Psoas muscle (tissue), 8 donors: ENCODE data around the gene LARP1B. TPM values are rescaled to one million over a fixed set of nuclear protein-coding genes. Genes with fewer than 3 reads are reported as not detected.
A peak's percentile ranks its signal among the peaks of the same experiment; 100 is the strongest.

Experiments
- ATAC-seq, 4 donors: fragments of 200-7000 bp; cut with Tn5 transposase; one replicate each; pipeline ENCODE4 v1.9.1; 2020; ENCODE audit warnings: moderate library complexity in 3 of 4, mild to moderate bottlenecking in 2 of 4
- DNase-seq, 2 donors: peaks; one replicate each; pipeline ENCODE4 v3.0.0-alpha.2; 2020
- H3K27ac ChIP-seq: fragments of 200-600 bp; one replicate; pipeline ENCODE4 v1.8.0; 2022
- H3K27me3 ChIP-seq, 3 donors: fragments of 200-600 bp in 1 of 3; one replicate each; pipeline versions ENCODE4 v1.6.1 to v1.8.0; 2013 to 2022; ENCODE audit warnings: low read length in 2 of 3, mild to moderate bottlenecking in 2 of 3, moderate library complexity in 1 of 3; ENCODE audit not compliant: insufficient read depth in 3 of 3
- H3K36me3 ChIP-seq, 2 donors: fragments of 200-600 bp in 1 of 2; one replicate each; pipeline versions ENCODE4 v1.6.1 to v1.8.0; 2013 to 2022; ENCODE audit warnings: low read depth in 1 of 2, mild to moderate bottlenecking in 1 of 2, moderate library complexity in 1 of 2; ENCODE audit not compliant: insufficient read depth in 1 of 2
- H3K4me1 ChIP-seq: fragments of 200-600 bp; one replicate; pipeline ENCODE4 v1.8.0; 2022
- H3K4me3 ChIP-seq: fragments of 200-600 bp; one replicate; pipeline ENCODE4 v1.8.0; 2022; ENCODE audit warnings: mild to moderate bottlenecking
- H3K9me3 ChIP-seq: fragments of 200-600 bp; one replicate; pipeline ENCODE4 v1.8.0; 2022
- CTCF ChIP-seq: fragments of 200-600 bp; IDR thresholded peaks from one replicate; pipeline ENCODE4 v1.8.0; 2022; ENCODE audit warnings: antibody characterized with exemption
- WGBS, 3 donors: extraction: QIAGEN DNeasy Blood & Tissue Kit; methylation state at CpG; one replicate each; pipeline versions ENCODE4 v1.1.6 to v1.1.7; 2013; 5-methylcytosine and 5-hydroxymethylcytosine counted together
- intact Hi-C, 2 donors: fragments of 100-400 bp; cut with DNase I; formaldehyde crosslinking; loops; one replicate each; pipeline versions ENCODE4 v1.11.0 to v1.14.2; 2022
- polyA plus RNA-seq, 3 donors: library from polyadenylated mRNA; stranded (reverse); fragments of 200-250 nt; gene quantifications; one replicate each; pipeline ENCODE4 v1.2.3, GENCODE V29; 2013
- total RNA-seq, 4 donors: library from RNA; stranded (reverse); fragmentation: NEBNext Ultra II Directional in 2 of 4; extraction: Animal tissue kit (Norgen Biotek cat#: 25700) in 2 of 4; gene quantifications; one replicate each; pipeline versions ENCODE4 v1.2.1 to v1.2.4, GENCODE V29; 2021 to 2023
- donor health status: healthy with polysubstance abuse.
- donor health status: DM: no; HTN: no; CAD: no; lungs with moderate emphysema.
- donor health status: Bipolar disorder and iron deficiency.
- donor health status: healthy.
- donor health status: DM: yes; HTN: yes; CAD: no.
- donor health status: DM: no; HTN: no; CAD: no.
- donor health status: DM: no; HTN: no; CAD: no.
- donor health status: DM: yes; HTN: yes; CAD: no.

LARP1B gene
- total and polyA plus RNA-seq, 7 donors = 8.3 to 23.6 (median 16.6) TPM

GRCh38 chr4:128176643-128177042 is 115.5 kb downstream of the LARP1B start:
- Histone ChIP-seq H3K36me3 (no peaks in the 10 kb centered on the region), H3K27ac (no peak overlapping the region), H3K9me3 (no peaks in the 10 kb centered on the region), H3K4me3 (no peak overlapping the region), H3K4me1 (no peaks in the 10 kb centered on the region), H3K27me3 (no peaks in the 10 kb centered on the region)
- no peak for ATAC-seq
- no peak for DNase-seq
- no peak for TF ChIP-seq CTCF
- intact Hi-C loops = no loop called here
- 96 to 98% (median 97%) methylated on average over 1 of the region's 1 CpG for WGBS, 3 donors

GRCh38 chr4:128177498-128177897 is 116.4 kb downstream of the LARP1B start:
- Histone ChIP-seq H3K4me1 (no peaks in the 10 kb centered on the region), H3K4me3 (no peak overlapping the region), H3K27me3 (no peaks in the 10 kb centered on the region), H3K9me3 (no peaks in the 10 kb centered on the region), H3K27ac (no peak overlapping the region), H3K36me3 (no peaks in the 10 kb centered on the region)
- DNase-seq = no peak
- TF ChIP-seq CTCF = no peak
- 81 to 86% (median 84%) methylated on average over 1 of the region's 1 CpG for WGBS, 3 donors
- no peak for ATAC-seq
- intact Hi-C loops = no loop called here

- no peaks in the 10 kb centered on the region for H3K27me3 ChIP-seq
- ATAC-seq = no peak
- H3K36me3 ChIP-seq = peaks cover 0 to 3% of the 10 kb centered on the region in 2 donors
- no peak overlapping the region for H3K27ac ChIP-seq
- WGBS, 3 donors = 97 to 99% (median 98%) methylated on average over 2 of the region's 2 CpGs
- H3K9me3 ChIP-seq = no peaks in the 10 kb centered on the region
- H3K4me1 ChIP-seq = no peaks in the 10 kb centered on the region
- intact Hi-C loops = no loop called here
- no peak overlapping the region for H3K4me3 ChIP-seq
- DNase-seq = no peak
- TF ChIP-seq CTCF = no peak
Observed at GRCh38 chr4:128186623-128187022, 125.5 kb downstream of the LARP1B start.

- H3K36me3 ChIP-seq = peaks cover 0 to 3% of the 10 kb centered on the region in 2 donors
- no peak overlapping the region for H3K4me3 ChIP-seq
- no peak overlapping the region for H3K27ac ChIP-seq
- TF ChIP-seq CTCF = peak; percentile 83
- no peaks in the 10 kb centered on the region for H3K27me3 ChIP-seq
- ATAC-seq = peak; percentile 85 to 96 (median 89)
- WGBS, 3 donors = 8 to 15% (median 8%) methylated on average over 5 of the region's 5 CpGs
- peak; percentile 40 to 66 for DNase-seq
- H3K4me1 ChIP-seq = no peaks in the 10 kb centered on the region
- no peaks in the 10 kb centered on the region for H3K9me3 ChIP-seq
- intact Hi-C loops = loop anchor here (5.0 to 10.0 kb wide), 3 partner anchors 264 to 754 kb away; no protein-coding TSS in a partner anchor
Observed at GRCh38 chr4:128191115-128191781, 130.1 kb downstream of the LARP1B start.
